Measurements from ENCODE around the gene SFI1.

The SFI1 gene

GRCh38 chr22:31618057-31618456 lies 121.7 kb downstream of the SFI1 start:
- DNase-seq = peak; percentile 92

- DNase-seq = no peak
Observed at GRCh38 chr22:31618471-31619176, 122.3 kb downstream of the SFI1 start.

DNA sequence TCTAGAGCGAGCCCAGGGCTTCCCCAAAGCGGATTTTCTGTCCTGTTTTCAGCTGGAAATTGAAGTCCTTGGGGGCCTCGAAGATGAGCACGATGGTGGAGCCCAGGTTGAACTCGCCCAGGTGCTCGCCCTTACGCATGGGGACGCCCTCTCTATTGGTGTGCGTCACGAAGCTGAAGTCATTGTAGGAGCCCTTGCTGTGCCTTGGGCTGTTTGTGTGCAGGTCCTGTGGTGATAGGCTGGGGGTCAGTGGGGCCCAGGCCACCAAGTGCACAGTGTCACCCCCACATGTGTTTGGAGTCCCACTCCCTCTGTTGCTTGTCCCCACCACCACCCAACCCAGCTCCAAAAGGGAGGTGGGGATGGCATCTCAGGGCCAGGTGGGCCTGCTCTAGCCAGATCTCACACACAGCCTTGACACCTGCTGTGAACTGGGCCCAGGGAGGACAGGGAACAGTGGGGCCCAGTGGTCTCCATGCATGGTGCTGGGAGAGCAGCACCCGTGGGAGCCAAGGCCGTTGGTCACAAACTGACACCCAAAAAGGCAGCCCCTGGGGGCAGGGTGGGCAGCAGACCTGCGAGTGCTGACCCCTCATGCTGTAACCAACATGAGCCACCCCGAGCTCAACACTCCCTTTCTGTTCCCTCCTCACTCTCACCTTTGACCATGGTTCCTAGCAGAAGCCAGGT lies 123.4 kb downstream of the SFI1 start:
- DNase-seq = no peak

GRCh38 chr22:31620756-31621480 lies 124.6 kb downstream of the SFI1 start:
- no peak for DNase-seq

DNA sequence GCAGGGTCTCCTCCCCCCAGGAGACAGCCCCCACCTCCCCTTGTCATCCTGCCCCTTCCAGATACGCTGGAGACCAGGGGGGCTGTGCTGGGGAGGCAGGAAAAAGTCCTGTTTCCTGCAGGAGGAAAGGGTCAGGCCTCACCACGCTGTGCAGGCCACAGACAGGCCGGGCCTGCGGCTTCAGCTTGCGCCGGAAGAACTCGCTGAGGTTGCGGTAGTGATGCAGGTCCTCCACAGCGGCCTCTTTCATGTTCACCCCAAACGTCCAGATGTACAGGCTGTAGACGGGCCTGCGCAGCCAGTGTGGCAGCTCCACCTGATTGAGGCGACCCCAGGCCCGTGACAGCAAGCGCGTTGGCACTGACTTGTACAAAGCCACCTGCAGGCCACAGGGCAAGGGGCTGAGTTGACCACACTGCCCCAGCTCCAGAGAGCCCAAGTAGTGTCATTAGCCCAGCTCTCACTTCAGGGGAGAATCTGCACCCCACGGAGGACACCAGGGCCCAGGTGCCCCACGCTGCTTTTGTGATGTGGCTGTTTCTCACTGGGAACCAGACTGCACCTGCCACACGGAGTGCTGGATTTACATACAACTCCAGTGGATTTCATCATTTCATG lies 125.3 kb downstream of the SFI1 start:
- no peak for DNase-seq

- no peak for DNase-seq
Observed at GRCh38 chr22:31622980-31623379, 126.6 kb downstream of the SFI1 start.

GRCh38 chr22:31623592-31624304 lies 127.4 kb downstream of the SFI1 start:
- DNase-seq = no peak

DNA sequence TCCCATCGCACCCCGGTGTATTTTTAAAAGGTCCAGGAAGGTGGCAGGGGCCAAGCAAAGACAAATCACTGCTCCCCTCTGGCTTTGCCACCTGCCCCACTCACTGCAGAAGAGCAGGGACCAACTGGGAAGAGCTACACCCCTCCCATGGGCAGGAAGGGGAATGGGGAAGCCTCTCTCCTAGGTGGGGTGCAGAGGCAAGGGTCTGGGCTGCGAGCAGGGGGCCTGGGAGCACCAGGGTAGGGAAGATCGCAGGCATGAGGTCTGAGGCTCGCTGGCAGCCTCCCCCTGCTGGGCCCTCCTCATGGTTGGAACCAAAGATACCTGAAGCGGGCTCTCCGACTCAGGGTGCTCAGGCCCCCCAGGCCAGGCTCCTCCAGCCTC lies 128.9 kb downstream of the SFI1 start:
- no peak for DNase-seq

DNA sequence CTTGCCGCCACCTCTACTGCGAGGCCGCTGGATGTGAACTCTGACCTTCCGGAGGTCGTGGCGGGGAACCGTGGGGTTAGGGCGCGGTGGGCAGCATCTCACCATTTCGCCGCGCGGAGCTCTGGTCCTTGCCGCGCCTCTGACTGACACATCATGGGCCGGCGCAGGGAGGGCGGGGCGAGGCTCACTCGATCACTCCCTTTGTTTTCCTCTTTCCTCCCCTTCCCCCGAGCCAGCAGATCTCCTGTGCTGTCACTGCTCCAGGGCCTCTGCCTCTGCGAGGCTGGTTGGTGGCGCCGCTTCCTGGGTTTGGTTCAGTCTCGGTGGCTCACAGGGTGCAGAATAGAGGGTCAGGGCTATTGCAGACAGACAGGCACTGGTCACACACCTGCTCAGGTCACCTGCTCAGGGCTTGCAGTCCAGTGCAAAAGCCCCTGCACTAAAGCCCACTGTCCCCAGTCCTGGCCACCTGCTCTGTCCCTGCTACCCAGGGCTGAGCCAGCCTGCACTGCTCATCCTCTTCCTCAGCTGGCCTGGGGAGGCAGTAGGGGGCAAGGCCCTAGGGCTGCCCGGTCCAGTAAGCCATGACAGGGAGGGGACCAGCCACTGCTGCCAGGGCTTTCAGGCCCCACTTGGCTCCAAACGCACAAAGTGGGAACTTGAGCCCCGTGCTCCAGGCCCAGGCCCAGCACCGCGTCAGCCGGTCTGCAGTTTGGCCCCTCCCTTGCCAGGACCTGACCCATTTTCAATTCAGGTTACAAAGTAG lies 129.5 kb downstream of the SFI1 start:
- no peak for DNase-seq

GRCh38 chr22:31626427-31627150 lies 130.3 kb downstream of the SFI1 start:
- DNase-seq = no peak

GRCh38 chr22:31627223-31627731 lies 130.9 kb downstream of the SFI1 start:
- no peak for DNase-seq

GRCh38 chr22:31628362-31628761 lies 132.0 kb downstream of the SFI1 start:
- DNase-seq = no peak

DNA sequence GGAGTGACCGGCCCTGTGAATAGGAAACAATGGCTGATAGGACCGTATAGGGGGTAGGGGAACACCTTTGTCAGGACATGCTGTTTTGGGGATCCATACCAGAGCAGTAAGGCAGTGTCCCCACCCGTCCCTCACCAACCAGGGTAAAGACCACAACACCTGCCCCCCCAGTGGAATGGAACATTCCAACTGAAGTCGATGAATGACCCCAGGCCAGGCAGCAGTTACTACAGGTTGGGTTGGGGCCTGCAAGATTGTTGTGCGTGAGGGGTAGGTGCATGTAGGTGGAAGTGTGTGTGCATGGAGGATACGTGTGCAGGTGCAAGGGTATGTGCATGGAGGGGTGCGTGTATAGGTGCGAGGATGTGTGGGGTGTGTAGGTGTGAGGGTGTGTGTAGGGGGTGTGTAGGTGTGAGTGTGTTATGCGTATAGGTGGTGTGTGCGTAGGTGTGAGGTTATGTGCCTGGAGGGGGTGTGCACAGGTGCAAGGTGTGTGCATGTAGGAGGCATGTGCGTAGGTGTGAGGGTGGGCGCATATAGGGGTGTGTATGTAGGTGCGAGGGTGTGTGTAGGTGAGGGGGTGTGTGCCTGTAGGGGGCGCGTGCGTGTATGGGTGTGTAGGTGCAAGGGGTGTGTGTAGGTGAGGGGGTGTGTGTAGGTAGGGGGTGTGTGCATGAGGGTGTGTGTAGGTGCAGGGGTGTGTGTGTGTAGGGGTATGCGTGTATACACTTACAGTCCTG lies 132.8 kb downstream of the SFI1 start:
- DNase-seq = no peak

DNA sequence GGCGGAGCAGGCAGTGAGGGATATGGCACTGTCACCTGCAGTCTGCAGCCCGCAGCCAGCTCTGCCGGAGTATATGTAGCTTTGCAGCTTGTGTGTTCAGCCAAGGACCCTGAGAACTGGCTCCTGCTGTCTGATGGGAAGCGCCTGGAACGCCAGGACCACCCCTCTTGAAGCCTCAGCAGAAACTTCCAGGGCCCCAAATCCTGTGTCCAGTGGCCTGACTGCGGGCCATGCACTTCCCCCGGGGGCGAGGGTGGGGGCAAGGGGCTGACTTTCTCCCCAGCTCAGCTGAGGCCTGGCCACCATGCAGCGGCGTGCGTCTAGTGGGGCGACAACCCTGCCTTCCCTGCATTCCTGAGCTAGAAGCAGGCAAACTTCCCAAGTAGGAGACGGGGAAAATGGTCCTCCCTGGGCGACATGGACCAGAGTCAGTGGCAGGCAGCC lies 133.4 kb downstream of the SFI1 start:
- DNase-seq = no peak

DNA sequence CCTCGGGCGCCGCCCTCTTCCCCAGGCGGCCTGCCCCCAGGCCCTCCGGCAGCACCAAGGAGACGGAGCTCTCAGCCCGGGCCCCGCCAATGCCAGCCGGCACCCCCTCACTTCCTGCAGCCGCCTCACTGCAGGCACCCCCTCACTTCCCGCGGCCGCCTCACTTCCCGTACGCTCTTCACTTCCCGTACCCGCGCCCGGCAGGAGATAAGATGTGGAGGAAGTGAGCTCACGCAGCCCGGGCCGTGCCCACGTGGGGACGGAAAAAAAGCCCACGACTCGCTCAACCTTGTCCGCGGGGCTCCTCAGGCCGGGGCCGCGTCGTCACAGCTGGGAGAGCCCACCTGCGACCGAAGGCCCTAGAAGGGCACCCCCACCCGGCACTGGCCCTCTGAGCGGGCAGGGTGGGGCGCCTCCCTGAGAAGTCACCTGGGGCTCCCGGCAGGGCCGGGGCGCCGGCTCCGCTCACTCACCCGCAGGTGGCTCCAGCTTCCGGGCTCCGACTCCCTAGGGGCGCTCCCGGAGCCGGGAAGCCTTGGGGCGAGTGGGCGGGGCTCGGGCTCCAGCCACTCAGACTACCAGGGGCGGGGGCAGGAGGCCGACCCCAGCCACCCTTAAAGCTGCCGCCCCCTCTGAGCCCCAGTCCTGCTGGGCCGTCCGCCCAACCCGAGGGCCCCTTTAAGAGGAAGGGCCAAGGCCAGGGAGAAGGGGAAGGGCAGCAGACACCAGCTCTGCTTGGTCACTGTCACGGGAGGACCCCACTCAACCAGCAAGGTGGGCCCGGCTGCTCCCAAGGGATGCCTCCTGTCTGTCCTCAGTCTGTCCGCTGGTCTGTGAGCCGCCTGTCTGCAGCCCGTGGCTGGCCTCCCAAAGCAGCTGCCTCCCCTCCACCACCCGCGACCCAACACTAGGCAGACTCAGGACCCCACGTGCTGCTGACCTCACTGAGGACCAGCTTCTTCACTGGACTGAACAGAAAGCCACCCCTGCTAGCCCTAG lies 134.3 kb downstream of the SFI1 start:
- peak; percentile 65 for DNase-seq

DNA sequence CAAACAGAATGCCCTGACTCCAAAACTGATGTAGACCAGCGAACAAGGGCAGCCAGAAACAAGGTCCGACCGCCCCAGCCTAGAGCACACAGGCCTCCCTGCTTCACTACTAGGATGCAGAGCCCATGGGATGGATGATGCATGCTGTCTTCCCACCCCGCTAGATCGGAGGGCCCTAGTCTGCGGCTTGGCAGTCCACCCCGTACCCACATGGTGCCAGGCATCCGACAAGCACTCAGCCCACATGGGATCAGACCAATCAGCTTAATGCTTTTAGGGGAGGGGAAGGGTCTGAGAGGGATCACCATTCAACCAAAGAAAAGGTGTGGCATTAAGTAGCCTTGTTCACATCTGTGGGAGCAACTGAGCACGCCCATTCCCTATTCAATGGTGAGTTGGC lies 135.1 kb downstream of the SFI1 start:
- DNase-seq = no peak

- no peak for DNase-seq
Observed at GRCh38 chr22:31635638-31636306, 139.4 kb downstream of the SFI1 start.

- no peak for DNase-seq
Observed at GRCh38 chr22:31637447-31637890, 141.1 kb downstream of the SFI1 start.
